NCI-H146 treated with DMSO at 0.1 percent for 48 hours (cell line): ENCODE results near the gene ZNF24.
A peak's percentile ranks its signal among the peaks of the same experiment; 100 is the strongest.

Source experiments
- DNase-seq: peaks from one replicate; lab custom pipeline; 2025; ENCODE audit not compliant: unreplicated experiment; lab: John Stamatoyannopoulos, UW

ZNF24 gene

GRCh38 chr18:35343936-35344735, at the start of gene ZNF24:
TSS of gene ZNF24 (minus strand) at chr18:35344420. CDS start at chr18:35340650, 3,770 bp downstream.
- DNase-seq, result peak; percentile 96

GRCh38 chr18:35393716-35394115, 49.5 kb upstream of the ZNF24 start:
- no peak for DNase-seq

DNA sequence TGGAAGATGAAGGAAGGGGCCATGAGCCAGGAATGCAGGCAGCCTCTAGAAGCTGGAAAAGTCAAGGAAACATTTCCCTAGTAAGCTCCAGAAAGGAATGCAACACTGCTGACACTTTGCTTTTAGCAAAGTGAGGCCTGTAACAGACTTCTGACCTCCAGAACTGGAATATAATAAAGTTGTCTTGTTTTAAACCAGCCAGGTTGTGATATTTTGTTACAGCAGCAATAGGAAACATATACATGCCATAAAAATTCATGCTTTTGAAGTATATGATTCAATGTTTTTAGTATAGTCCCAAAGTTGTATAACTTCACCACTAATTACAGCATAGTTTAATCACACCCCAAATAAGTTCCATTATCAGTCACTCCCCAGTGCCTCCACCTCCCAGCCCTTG, 48.2 kb upstream of the ZNF24 start:
- DNase-seq, result no peak

GRCh38 chr18:35390951-35391700, 46.9 kb upstream of the ZNF24 start:
- no peak for DNase-seq

- DNase-seq, result no peak
Measured at GRCh38 chr18:35389095-35389618, 44.9 kb upstream of the ZNF24 start.

DNA sequence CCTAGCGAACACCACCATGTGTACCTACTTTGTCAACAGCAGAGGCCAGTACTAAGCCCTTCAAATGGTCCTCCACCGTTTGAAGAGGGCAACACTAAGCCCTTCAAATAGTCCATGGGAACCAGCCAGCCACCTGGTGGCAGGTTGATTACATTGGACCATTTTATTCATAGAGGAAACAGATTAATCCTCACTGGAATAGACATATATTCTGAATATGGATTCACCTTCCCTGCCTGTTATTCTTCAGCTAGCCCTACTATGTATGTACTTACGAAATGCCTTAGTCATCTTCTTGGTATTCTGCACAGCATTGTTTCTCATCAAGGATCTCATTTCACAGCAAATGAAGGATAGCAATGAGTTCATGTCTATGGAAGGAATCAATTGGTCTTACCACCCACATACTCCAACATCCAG, 42.9 kb upstream of the ZNF24 start:
- DNase-seq, result peak; percentile 57

DNA sequence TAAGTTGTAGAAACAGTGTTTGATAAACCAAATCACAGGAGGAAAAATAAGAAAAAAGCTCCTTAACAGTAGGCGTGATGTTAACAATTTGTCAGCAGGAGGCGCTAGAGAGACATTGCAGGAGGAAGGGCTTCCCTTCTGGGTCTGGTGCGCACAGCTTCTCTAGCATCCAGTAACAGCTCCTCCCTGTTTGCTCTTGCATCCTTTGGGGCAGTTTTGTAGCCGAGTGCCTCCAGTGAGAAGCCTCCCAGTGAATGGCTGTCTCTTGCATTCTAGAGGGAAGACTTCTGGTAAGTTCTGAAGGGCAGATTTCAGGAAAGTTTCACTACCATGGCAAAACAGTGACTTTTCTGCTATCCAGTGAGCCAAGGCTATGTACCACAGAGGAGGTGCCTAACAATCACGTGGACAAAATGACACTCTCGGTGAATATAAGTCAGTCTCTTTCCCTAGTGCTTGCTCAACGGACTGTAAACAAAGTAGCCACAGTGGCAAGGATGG, 42.4 kb upstream of the ZNF24 start:
- peak; percentile 92 for DNase-seq

GRCh38 chr18:35383136-35383535, 38.9 kb upstream of the ZNF24 start:
- DNase-seq, result no peak

- no peak for DNase-seq
Measured at GRCh38 chr18:35379421-35379820, 35.2 kb upstream of the ZNF24 start.

DNA sequence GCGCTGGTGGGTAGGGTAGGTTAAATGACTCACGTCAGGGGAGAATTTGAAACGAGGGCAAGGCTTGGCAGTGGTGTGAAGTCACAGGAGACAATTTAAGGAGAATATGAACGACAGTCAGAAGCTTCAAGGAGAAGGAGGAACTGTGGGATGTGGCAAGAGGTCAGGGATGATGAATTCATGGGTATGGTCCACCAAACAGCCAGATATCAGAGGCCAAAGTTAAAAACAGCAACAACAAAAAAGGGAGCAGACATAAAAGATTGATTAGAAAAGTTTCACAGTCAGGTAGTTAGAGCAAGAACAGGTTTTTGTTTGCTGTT, 34.3 kb upstream of the ZNF24 start:
- DNase-seq, result no peak

DNA sequence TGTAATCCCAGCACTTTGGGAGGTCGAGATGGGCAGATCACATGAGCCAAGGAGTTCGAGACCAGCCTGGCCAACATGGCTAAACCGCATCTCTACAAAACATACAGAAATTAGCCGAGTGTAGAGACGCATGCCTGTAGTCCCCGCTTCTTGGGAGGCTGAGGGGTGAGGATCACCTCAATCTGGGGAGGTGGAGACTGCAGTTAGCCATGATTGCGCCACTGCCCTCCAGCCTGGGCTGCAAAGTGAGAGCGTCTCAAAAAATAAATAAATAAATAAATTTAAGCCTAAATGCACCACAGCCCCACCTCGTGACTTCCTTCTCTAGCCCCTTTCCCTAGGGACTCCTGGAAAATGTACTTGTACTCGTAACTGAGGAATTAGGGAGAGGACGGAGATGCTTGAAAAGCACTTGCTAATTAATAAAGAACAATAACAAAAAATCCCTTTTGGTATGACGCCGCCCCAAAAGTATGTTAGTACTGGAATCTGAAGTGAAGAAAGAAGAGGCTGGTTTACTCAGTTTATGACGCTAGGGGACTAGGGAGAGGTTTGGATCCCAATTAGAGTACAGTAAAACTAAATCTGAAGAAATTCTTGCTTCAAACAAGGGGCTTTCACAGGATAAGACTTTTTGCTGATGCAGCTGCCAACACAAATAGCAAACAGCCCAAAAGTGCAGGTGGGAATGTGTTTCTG, 33.8 kb upstream of the ZNF24 start:
- no peak for DNase-seq

DNA sequence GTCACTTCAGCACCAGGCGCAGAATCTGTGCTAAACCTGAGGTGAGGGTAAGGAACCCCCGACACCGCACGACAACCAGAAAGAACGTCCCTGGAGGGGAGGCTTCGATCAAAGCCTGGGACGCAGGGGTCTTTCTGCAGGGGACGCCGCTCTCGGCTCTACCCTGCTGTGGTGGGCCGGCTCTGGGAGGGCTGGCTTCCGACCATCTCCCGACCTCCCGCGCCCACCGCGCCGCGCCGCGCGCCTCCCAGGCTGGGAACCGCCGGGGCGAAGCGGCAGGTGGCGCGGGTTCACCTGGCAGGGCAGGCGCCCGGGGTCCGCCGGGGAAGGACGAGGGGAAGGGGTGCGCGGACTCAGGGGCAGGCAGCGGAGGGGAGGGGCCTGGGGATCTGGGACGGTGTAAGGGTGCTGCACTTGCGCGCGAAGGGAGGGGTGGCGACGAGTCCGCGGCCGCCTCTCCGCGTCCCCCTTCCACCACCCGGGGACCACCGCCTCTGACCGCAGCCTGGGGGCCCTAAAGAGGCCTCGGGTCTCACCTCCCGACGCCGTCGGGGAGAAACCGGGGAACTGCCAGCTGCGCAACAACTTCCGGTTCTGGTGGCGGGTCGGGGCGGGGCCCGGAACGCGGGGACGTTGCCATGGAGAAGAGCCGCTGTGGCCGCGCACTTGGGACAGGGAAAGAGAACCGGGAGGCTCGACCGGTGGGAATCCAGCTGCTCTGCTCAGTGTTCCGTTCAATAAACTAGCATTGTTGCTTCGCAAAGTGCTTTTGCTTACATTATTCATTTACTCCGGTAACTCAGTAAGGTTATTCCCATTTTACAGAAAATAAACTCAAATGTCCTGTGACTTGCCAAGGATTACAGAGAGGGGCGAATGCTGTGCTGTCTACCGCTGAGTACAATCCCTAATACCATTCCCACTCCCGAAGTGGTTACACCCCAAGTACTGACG, 32.8 kb upstream of the ZNF24 start, which contains the start of gene ZNF396:
TSS of gene ZNF396 (minus strand) at position 596 of the 954 bp plus-strand sequence. CDS start 3,045 bp downstream, outside the sequence.
- DNase-seq, result peak; percentile 70

DNA sequence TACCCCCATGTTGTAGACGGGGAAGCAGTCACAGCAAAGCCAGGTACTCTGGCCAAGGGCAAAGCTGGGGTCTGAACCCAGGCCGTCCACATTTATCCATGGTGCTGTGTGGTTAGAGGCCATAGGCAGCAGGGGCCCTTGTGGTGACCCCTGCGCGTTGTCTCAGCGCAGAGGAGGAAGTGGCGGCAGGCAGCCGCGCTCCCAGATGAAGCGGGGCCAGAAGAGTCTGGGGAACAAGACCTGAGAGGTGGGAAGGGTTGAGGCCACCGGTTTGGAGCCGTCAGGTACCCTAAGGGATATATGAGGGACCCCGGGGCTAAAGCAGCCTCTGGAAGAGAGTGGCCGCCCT, 32.1 kb upstream of the ZNF24 start:
- peak; percentile 19 for DNase-seq

GRCh38 chr18:35374708-35375107, 30.5 kb upstream of the ZNF24 start:
- no peak for DNase-seq

GRCh38 chr18:35371412-35372195, 27.4 kb upstream of the ZNF24 start:
- no peak for DNase-seq

- DNase-seq, result no peak
Measured at GRCh38 chr18:35369126-35369525, 24.9 kb upstream of the ZNF24 start.

- no peak for DNase-seq
Measured at GRCh38 chr18:35368595-35368994, 24.4 kb upstream of the ZNF24 start.

DNA sequence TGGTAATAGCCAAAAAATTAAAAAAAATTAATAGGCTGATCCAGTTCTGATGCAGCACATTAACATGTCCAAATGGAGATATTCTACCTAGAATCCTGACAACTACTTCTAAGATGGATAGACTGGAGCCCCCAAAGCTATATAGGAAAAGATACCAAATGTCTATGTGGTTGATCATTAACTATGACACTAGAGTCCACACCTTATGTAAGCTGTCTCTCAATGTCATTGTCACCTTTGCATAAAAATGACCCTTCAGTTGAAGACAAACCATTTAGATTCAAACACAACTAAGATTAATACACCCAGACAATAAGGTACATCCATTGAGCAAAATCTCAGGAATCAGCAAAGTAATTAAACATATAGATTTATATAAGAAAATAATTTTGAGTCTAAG, 18.3 kb upstream of the ZNF24 start:
- no peak for DNase-seq

- DNase-seq, result no peak
Measured at GRCh38 chr18:35361570-35362321, 17.5 kb upstream of the ZNF24 start.
